DND-41 (cell line): ENCODE data around the gene SCG5.

Experiments
- ATAC-seq: fragments of 200-7000 bp; cut with Tn5 transposase; 3 replicates; pipeline ENCODE4 v1.9.1; 2021; ENCODE audit warnings: low read depth; ENCODE audit not compliant: insufficient read depth
- DNase-seq: peaks from one replicate; pipeline ENCODE4 v3.0.0-alpha.2; 2020
- H2AFZ ChIP-seq: 2 replicates; pipeline ENCODE4 v1.6.0; 2012; ENCODE audit warnings: low read depth, low read length
- H3K27ac ChIP-seq: 2 replicates; pipeline ENCODE4 v1.5.1; 2012; ENCODE audit warnings: low read length, inconsistent platforms
- H3K27me3 ChIP-seq: fragments of 200-600 bp; sonication (generic); 2 replicates; pipeline ENCODE4 v1.6.0; 2012; ENCODE audit warnings: low read length, mild to moderate bottlenecking, inconsistent platforms; ENCODE audit not compliant: insufficient read depth, poor library complexity
- H3K36me3 ChIP-seq: 2 replicates; pipeline ENCODE4 v1.5.1; 2012; ENCODE audit warnings: low read length, inconsistent platforms; ENCODE audit not compliant: insufficient read depth
- H3K4me1 ChIP-seq: 2 replicates; pipeline ENCODE4 v1.5.1; 2012; ENCODE audit warnings: mild to moderate bottlenecking, low read length; ENCODE audit not compliant: insufficient read depth
- H3K4me2 ChIP-seq: 2 replicates; pipeline ENCODE4 v1.6.0; 2012; ENCODE audit warnings: mild to moderate bottlenecking, moderate library complexity, low read length, inconsistent platforms; ENCODE audit not compliant: insufficient read depth
- H3K4me3 ChIP-seq, 2 experiments: fragments of 200-600 bp in 1 of 2; shearing (Covaris generic) in 1 of 2; 2 replicates each; pipeline ENCODE4 v1.5.1; 2012 to 2016; ENCODE audit warnings: inconsistent platforms in 2 of 2, low read length in 2 of 2, mild to moderate bottlenecking in 2 of 2, low read depth in 1 of 2, moderate library complexity in 1 of 2
- H3K79me2 ChIP-seq: 2 replicates; pipeline ENCODE4 v1.6.0; 2012; ENCODE audit warnings: low read length, inconsistent platforms; ENCODE audit not compliant: insufficient read depth
- H3K9ac ChIP-seq: 2 replicates; pipeline ENCODE4 v1.6.0; 2012; ENCODE audit warnings: low read depth, mild to moderate bottlenecking, inconsistent platforms, low read length, moderate library complexity
- H3K9me3 ChIP-seq: 2 replicates; pipeline ENCODE4 v1.5.1; 2012; ENCODE audit warnings: low read length, moderate library complexity, mild to moderate bottlenecking, inconsistent platforms; ENCODE audit not compliant: insufficient read depth, severe bottlenecking
- H4K20me1 ChIP-seq: 2 replicates; pipeline ENCODE4 v1.6.0; 2012; ENCODE audit warnings: low read length; ENCODE audit not compliant: insufficient read depth
- EZH2 ChIP-seq: IDR thresholded peaks from 3 replicates; pipeline ENCODE4 v1.6.1; 2012; ENCODE audit warnings: borderline replicate concordance, low read depth, mild to moderate bottlenecking, moderate library complexity, low read length, inconsistent platforms; ENCODE audit not compliant: severe bottlenecking
- TF ChIP-seq, protein P1 (sequence below): IDR thresholded peaks from 2 replicates; pipeline ENCODE4 v1.5.1; 2012; ENCODE audit warnings: borderline replicate concordance, low read length, moderate library complexity, mild to moderate bottlenecking; ENCODE audit not compliant: poor library complexity, severe bottlenecking; ENCODE audit errors: extremely low read depth

Gene SCG5

DNA sequence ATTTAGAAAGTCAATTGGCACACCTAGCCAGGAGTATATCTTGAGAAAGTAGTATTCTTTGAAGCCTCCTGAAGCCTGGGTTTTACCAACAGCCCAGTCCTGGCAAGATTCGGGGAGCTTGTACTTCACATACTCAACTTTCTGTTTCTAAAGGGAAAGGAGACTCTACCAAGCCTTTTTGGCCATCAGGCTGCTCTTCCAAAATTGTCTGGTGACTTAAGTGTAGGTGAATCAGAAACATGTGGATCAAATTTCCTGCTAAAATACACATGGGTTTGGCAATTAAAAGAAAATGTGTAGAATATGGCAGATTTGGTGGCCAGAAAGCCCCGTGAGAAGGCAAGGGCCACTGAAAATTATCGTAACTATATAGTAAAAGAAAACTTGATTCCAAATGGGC, 60.4 kb downstream of the SCG5 start:
- no peak for ATAC-seq
- no peak overlapping the region for H3K4me2 ChIP-seq
- no peaks in the 10 kb centered on the region for H3K4me1 ChIP-seq
- no peak overlapping the region for H3K9ac ChIP-seq
- H3K27ac ChIP-seq = no peak overlapping the region
- H3K79me2 ChIP-seq = no peaks in the 10 kb centered on the region
- no peaks in the 10 kb centered on the region for H3K36me3 ChIP-seq
- H3K9me3 ChIP-seq = no peaks in the 10 kb centered on the region
- H3K27me3 ChIP-seq = no peaks in the 10 kb centered on the region
- TF ChIP-seq, protein P1, sequence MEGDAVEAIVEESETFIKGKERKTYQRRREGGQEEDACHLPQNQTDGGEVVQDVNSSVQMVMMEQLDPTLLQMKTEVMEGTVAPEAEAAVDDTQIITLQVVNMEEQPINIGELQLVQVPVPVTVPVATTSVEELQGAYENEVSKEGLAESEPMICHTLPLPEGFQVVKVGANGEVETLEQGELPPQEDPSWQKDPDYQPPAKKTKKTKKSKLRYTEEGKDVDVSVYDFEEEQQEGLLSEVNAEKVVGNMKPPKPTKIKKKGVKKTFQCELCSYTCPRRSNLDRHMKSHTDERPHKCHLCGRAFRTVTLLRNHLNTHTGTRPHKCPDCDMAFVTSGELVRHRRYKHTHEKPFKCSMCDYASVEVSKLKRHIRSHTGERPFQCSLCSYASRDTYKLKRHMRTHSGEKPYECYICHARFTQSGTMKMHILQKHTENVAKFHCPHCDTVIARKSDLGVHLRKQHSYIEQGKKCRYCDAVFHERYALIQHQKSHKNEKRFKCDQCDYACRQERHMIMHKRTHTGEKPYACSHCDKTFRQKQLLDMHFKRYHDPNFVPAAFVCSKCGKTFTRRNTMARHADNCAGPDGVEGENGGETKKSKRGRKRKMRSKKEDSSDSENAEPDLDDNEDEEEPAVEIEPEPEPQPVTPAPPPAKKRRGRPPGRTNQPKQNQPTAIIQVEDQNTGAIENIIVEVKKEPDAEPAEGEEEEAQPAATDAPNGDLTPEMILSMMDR = no peak
- TF ChIP-seq EZH2 = no peak
- no peak overlapping the region for H3K4me3 ChIP-seq
- DNase-seq = no peak
- H4K20me1 ChIP-seq = no peaks in the 10 kb centered on the region
- H2AFZ ChIP-seq = no peak overlapping the region

DNA sequence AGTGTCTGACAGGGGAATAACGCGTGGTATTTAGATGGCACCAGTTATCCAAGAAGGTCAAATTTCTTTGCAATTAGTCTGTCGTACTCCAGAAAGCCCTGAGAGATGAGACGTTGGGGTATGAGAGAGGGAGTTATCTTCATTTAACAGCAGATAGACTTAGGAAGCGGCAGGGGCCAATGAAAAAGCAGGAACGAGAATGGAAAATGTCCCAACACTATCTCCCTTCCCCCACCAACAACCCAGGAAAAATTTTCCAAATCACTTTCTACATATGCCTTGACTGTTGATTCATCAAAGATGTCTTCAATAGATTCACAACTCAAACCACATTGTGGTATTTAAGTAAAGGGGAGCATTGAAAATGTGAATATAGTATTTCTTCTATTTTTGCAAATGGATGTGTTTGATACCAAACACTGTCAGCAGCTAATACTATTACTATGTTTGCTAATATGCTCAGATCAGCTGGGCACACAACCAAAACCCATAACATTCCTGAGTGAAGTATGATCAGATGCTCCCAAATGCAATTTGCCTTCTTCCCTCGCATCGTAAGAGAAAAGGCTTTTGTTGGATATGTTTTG, 63.0 kb downstream of the SCG5 start:
- Histone ChIP-seq H3K4me3 (no peak overlapping the region), H3K36me3 (no peaks in the 10 kb centered on the region), H3K79me2 (no peaks in the 10 kb centered on the region), H3K27ac (no peak overlapping the region), H3K4me2 (no peak overlapping the region), H4K20me1 (no peaks in the 10 kb centered on the region), H3K9ac (no peak overlapping the region), H3K9me3 (no peaks in the 10 kb centered on the region), H2AFZ (no peak overlapping the region), H3K27me3 (no peaks in the 10 kb centered on the region), H3K4me1 (no peaks in the 10 kb centered on the region)
- no peak for TF ChIP-seq EZH2
- TF ChIP-seq, protein P1 = no peak
- ATAC-seq (no peak), DNase-seq (no peak)

DNA sequence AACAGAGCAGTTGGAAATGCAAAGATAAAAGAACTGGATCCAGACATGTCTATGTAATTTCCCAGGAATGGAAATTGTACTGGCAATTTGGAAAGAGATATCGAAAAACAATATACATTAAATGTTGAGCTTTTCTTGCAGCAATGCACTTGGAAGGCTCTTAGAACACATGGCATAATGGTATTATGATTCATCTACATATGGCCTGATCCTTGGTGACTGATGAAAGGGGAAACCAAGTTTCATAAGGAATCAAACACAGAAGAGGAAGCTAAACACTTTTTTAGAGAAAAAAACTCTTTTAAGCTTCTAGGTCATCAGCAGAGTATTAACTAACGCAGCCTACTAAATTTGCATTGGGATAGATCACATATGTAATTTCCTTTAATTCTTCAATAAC, 63.9 kb downstream of the SCG5 start:
- Histone ChIP-seq H2AFZ (no peak overlapping the region), H3K4me2 (no peak overlapping the region), H3K36me3 (no peaks in the 10 kb centered on the region), H3K4me1 (no peaks in the 10 kb centered on the region), H3K9ac (no peak overlapping the region), H3K27ac (no peak overlapping the region), H4K20me1 (no peaks in the 10 kb centered on the region), H3K4me3 (no peak overlapping the region), H3K79me2 (no peaks in the 10 kb centered on the region), H3K27me3 (no peaks in the 10 kb centered on the region), H3K9me3 (no peaks in the 10 kb centered on the region)
- ATAC-seq (no peak), DNase-seq (no peak)
- TF ChIP-seq EZH2 = no peak
- TF ChIP-seq, protein P1 = no peak

DNA sequence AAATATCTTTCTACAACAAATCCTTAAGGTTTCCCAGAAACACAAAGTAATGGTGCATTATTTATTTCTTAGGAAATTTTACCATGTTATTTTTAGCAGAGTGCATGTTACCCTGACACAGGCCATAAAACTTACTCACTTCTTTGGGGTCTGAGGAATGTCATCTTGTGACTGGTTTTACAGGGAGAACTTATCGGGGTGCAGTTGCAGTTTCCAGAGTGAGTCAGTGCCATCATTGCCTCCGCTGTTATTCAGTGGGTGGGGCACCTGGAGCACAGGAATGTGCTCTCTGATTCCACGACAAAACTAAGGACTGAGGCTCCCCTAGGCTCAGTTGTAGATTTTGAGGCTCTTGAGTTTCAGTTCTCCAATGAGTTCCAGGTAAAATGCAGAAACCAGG, 65.2 kb downstream of the SCG5 start:
- Histone ChIP-seq H3K79me2 (no peaks in the 10 kb centered on the region), H3K4me3 (no peak overlapping the region), H3K9me3 (no peaks in the 10 kb centered on the region), H3K4me1 (no peaks in the 10 kb centered on the region), H4K20me1 (no peaks in the 10 kb centered on the region), H3K27me3 (no peaks in the 10 kb centered on the region), H2AFZ (no peak overlapping the region), H3K36me3 (no peaks in the 10 kb centered on the region), H3K4me2 (no peak overlapping the region), H3K9ac (no peak overlapping the region), H3K27ac (no peak overlapping the region)
- DNase-seq (no peak), ATAC-seq (no peak)
- TF ChIP-seq, protein P1 = no peak
- no peak for TF ChIP-seq EZH2
